Lung (tissue), 12 donors: Measurements from ENCODE around the gene CENPL. TPM values are rescaled to one million over a fixed set of nuclear protein-coding genes. Genes with fewer than 3 reads are reported as not detected.
"Not testable (repeated sequence)": the region's sequence is repeated elsewhere in the genome, so short reads cannot be mapped to it uniquely, and the experiment has no call there.

ENCODE experiments used
- ATAC-seq: fragments of 200-7000 bp; cut with Tn5 transposase; one replicate; pipeline ENCODE4 v1.9.1; 2020; ENCODE audit warnings: moderate number of reproducible peaks; ENCODE audit not compliant: insufficient read depth, low FRiP score
- DNase-seq, 3 donors: peaks; one replicate each; pipeline ENCODE4 v3.0.0-alpha.2; 2013 to 2017
- H3K27ac ChIP-seq, 2 donors: one replicate each; pipeline ENCODE4 v1.5.1; 2013; ENCODE audit warnings: mild to moderate bottlenecking in 2 of 2, moderate library complexity in 2 of 2, control low read depth in 1 of 2, inconsistent platforms in 1 of 2, low read depth in 1 of 2, low read length in 1 of 2
- H3K27me3 ChIP-seq, 3 donors: one replicate each; pipeline ENCODE4 v1.5.1; 2013; ENCODE audit warnings: low read length in 2 of 3; ENCODE audit not compliant: control insufficient read depth in 3 of 3, insufficient read depth in 3 of 3
- H3K36me3 ChIP-seq, 4 donors: one replicate each; pipeline ENCODE4 v1.5.1; 2013; ENCODE audit warnings: low read length in 4 of 4, mild to moderate bottlenecking in 1 of 4, moderate library complexity in 1 of 4; ENCODE audit not compliant: control insufficient read depth in 4 of 4, insufficient read depth in 4 of 4
- H3K4me1 ChIP-seq, 5 donors: one replicate each; pipeline ENCODE4 v1.5.1; 2013; ENCODE audit warnings: low read length in 5 of 5, mild to moderate bottlenecking in 2 of 5, moderate library complexity in 1 of 5; ENCODE audit not compliant: control insufficient read depth in 5 of 5, insufficient read depth in 5 of 5
- H3K4me3 ChIP-seq: one replicate; pipeline ENCODE4 v1.5.1; 2013; ENCODE audit warnings: mild to moderate bottlenecking, control low read depth, moderate library complexity
- H3K9ac ChIP-seq, 2 donors: one replicate each; pipeline ENCODE4 v1.5.1; 2013; ENCODE audit warnings: low read length in 2 of 2, control low read depth in 1 of 2; ENCODE audit not compliant: insufficient read depth in 1 of 2
- H3K9me3 ChIP-seq, 4 donors: one replicate each; pipeline ENCODE4 v1.5.1; 2013; ENCODE audit warnings: low read length in 3 of 4, mild to moderate bottlenecking in 1 of 4, moderate library complexity in 1 of 4; ENCODE audit not compliant: control insufficient read depth in 4 of 4, insufficient read depth in 3 of 4
- WGBS, 2 donors: extraction: QIAGEN DNeasy Blood & Tissue Kit; methylation state at CpG; one replicate each; pipeline ENCODE4 v1.1.7; 2013; 5-methylcytosine and 5-hydroxymethylcytosine counted together
- polyA plus RNA-seq, 2 donors: library from polyadenylated mRNA; stranded (reverse); fragments of 200-250 nt; gene quantifications; one replicate each; pipeline ENCODE4 v1.2.1, GENCODE V29; 2013
- total RNA-seq, 2 donors: library from RNA; depleted of rRNA in 1 of 2; stranded (reverse); fragments of >200 nt in 1 of 2; gene quantifications; one replicate each; pipeline ENCODE4 v1.2.1, GENCODE V29; 2014 to 2021
- TF ChIP-seq, protein P1 (sequence below): IDR thresholded peaks from 2 replicates; pipeline ENCODE4 v1.5.1; 2012; ENCODE audit warnings: mild to moderate bottlenecking; ENCODE audit errors: control extremely low read depth, extremely low read depth
- donor health status: control.
- donor health status: control.
- donor health status: Bipolar disorder and iron deficiency.
- donor health status: healthy.
- donor health status: DM: yes; HTN: yes; CAD: no.

Gene CENPL
- total and polyA plus RNA-seq, 4 donors, result 1.8 to 8.5 (median 4.5) TPM

DNA sequence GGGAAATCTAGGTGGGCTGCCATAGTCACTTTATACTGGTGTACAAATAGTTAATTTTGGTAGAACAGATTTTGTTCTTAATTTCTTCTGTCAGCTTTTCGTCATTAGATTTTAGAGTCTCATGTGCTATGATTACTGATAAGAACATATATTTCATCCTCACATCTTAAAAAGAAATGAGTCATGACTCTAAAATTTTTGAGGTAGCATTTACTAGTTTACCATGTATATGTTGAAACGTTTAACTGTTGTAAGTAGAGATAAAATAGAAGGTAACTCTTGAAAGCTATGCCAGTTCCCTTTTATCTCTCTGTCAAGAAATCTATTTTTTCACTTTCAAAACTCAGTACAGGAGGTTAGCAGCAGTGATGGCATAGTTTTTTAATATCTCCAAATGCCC lies 56.5 kb downstream of the CENPL start:
- no peak overlapping the region for H3K9ac ChIP-seq
- TF ChIP-seq, protein P1, sequence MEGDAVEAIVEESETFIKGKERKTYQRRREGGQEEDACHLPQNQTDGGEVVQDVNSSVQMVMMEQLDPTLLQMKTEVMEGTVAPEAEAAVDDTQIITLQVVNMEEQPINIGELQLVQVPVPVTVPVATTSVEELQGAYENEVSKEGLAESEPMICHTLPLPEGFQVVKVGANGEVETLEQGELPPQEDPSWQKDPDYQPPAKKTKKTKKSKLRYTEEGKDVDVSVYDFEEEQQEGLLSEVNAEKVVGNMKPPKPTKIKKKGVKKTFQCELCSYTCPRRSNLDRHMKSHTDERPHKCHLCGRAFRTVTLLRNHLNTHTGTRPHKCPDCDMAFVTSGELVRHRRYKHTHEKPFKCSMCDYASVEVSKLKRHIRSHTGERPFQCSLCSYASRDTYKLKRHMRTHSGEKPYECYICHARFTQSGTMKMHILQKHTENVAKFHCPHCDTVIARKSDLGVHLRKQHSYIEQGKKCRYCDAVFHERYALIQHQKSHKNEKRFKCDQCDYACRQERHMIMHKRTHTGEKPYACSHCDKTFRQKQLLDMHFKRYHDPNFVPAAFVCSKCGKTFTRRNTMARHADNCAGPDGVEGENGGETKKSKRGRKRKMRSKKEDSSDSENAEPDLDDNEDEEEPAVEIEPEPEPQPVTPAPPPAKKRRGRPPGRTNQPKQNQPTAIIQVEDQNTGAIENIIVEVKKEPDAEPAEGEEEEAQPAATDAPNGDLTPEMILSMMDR, result no peak
- no peaks in the 10 kb centered on the region for H3K4me1 ChIP-seq
- ATAC-seq, result no peak
- no peaks in the 10 kb centered on the region for H3K27me3 ChIP-seq
- H3K36me3 ChIP-seq, result peaks cover 3 to 16% (median 5%) of the 10 kb centered on the region in 4 donors
- 77 to 94% methylated on average over 2 of the region's 2 CpGs for WGBS, 2 donors
- H3K4me3 ChIP-seq, result no peak overlapping the region
- no peak for DNase-seq
- H3K9me3 ChIP-seq, result no peaks in the 10 kb centered on the region
- H3K27ac ChIP-seq, result no peak overlapping the region

DNA sequence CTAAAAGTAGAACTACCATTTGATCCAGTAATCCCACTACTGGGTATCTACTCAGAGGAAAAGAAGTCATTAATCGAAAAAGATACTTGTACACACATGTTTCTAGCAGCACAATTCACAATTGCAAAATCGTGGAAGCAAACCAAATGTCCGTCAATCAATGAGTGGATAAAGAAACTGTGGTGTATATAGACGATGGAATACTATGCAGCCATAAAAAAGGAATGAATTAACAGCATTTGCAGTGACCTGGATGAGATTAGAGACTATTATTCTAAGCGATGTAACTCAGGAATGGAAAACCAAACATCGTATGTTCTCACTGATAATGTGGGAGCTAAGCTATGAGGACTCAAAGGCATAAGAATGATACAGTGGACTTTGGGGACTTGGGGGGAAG lies 60.4 kb downstream of the CENPL start:
- not testable (repeated sequence) for H3K4me3 ChIP-seq, H3K4me1 ChIP-seq, H3K9me3 ChIP-seq, H3K27ac ChIP-seq, H3K27me3 ChIP-seq, ATAC-seq, H3K9ac ChIP-seq, DNase-seq
- WGBS, 2 donors, result 99% methylated on average over 6 of the region's 6 CpGs
- H3K36me3 ChIP-seq, result peaks cover 4 to 18% (median 9%) of the 10 kb centered on the region in 4 donors

DNA sequence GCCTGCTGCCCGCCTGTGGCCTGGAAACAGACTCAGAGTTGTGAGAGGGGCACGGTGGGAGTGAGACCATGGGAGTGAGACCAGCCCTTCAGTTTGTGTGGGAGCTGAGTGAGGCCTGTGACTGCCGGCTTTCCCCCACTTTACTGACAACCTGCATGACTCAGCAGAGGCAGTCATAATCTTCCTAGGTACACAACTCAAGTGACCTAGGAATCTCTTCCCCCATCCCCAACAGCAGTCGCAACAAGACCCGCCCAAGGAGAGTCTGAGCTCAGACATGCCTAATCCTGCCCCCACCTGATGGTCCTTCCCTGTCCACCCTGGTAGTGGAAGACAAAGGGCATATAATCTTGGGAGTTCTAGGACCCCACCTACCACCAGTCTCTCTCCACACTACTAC lies 65.7 kb downstream of the CENPL start:
- ATAC-seq (no peak), DNase-seq (no peak)
- no peaks in the 10 kb centered on the region for H3K9me3 ChIP-seq
- no peaks in the 10 kb centered on the region for H3K4me1 ChIP-seq
- no peak overlapping the region for H3K9ac ChIP-seq
- no peaks in the 10 kb centered on the region for H3K27me3 ChIP-seq
- H3K36me3 ChIP-seq, result peaks cover 27 to 43% (median 37%) of the 10 kb centered on the region in 4 donors
- TF ChIP-seq, protein P1, result no peak
- H3K4me3 ChIP-seq, result no peak overlapping the region
- WGBS, 2 donors, result 94 to 95% methylated on average over 5 of the region's 5 CpGs
- no peak overlapping the region for H3K27ac ChIP-seq

DNA sequence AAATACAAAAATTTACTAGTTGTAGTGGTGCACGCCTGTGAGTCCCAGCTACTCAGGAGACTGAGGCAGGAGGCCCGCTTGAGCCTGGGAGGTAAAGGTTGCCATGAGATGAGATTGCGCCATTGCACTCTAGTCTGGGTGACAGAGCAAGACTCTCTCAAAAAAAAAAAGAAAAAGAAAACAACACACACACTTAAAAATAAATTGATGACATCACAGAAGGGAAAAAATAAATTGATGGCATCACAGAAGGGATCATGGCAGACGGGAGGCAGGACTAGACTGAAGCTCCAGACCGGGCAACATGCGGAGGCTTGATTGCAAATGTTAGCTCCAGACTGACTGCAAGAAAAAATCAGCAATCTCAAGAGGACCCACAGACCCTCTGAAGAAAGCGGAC lies 66.6 kb downstream of the CENPL start:
- no peaks in the 10 kb centered on the region for H3K9me3 ChIP-seq
- H3K4me3 ChIP-seq, result no peak overlapping the region
- H3K4me1 ChIP-seq, result no peaks in the 10 kb centered on the region
- peaks cover 27 to 43% (median 37%) of the 10 kb centered on the region in 4 donors for H3K36me3 ChIP-seq
- H3K27me3 ChIP-seq, result no peaks in the 10 kb centered on the region
- no peak overlapping the region for H3K27ac ChIP-seq
- H3K9ac ChIP-seq, result no peak overlapping the region
- TF ChIP-seq, protein P1, result no peak
- WGBS, 2 donors, result 98% methylated on average over 7 of the region's 7 CpGs
- DNase-seq (no peak), ATAC-seq (no peak)
